Dedifferentiated amniotic fluid mesenchymal stem cell (primary cell): ENCODE data around the gene CITED4.

Experiments
- DNase-seq: peaks from one replicate; pipeline ENCODE4 v3.0.0-alpha.2; 2016; ENCODE audit errors: extremely low spot score

CITED4 gene

DNA sequence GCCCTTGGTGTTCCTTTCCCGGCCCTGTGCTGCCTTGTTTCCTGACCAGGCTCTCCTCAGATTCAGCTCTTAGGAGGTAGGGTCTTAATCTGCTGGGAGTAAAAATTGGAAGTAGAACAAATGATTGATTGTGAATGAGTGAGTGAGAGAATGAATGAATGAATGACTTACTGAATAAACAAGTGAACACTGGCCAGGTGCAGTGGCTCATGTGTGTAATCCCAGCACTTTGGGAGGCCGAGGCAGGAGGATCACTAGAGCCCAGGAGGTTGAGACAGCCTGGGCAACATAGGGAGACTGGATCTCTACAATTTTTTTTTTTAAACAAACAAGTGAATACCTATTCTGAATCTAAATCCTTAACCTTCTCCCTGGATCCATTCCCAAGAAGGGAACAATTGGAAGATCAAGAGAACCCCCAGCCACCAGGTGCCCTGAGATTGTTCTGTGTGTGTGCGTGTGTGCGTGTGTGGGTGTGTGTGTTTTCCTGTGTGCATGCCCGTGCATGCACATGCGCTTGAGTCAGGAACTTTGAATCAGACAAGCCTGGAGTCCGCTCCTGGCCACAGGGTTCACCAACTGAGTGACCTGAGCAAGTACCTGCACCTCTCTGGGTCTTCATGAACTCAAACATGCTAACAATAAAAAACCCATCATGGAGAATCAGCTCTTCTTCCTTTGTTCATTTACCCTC lies 24.3 kb upstream of the CITED4 start:
- no peak for DNase-seq

DNA sequence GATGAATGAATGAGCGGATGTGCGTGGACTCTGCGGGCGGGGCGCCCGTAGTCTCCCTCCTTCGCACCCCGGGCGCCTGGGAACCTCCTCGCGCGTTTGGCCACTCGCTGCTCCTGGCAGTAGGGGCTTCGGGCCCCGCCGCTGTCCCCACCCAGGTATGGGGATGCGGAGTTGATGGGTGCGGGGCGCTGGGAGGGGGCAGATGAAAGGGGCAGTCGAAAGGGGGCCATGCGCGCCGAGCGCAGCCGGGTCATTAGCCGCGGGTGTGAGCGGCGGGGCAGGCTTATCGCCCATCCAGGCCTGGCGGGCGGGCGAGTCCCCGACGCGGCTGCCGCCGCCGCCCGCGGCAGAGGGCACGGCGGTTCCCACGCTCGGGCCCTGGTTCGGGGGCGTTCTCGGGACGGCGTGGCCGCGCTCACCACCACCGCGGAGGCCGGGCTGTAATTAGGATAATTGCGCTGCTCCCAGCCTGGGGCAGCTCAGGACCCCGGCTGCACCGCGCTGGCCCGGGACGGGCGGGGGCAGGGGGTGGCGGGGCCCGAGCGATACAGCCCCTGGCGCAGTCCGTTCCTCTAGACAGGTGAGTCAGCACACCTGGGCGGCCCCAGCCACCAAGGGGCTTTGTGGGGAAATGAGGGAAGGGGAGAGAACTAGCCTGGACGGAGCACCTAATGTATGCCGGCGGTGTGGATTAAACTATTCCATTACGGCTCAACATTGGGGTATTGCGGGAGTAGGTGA lies 22.1 kb upstream of the CITED4 start:
- DNase-seq = no peak

DNA sequence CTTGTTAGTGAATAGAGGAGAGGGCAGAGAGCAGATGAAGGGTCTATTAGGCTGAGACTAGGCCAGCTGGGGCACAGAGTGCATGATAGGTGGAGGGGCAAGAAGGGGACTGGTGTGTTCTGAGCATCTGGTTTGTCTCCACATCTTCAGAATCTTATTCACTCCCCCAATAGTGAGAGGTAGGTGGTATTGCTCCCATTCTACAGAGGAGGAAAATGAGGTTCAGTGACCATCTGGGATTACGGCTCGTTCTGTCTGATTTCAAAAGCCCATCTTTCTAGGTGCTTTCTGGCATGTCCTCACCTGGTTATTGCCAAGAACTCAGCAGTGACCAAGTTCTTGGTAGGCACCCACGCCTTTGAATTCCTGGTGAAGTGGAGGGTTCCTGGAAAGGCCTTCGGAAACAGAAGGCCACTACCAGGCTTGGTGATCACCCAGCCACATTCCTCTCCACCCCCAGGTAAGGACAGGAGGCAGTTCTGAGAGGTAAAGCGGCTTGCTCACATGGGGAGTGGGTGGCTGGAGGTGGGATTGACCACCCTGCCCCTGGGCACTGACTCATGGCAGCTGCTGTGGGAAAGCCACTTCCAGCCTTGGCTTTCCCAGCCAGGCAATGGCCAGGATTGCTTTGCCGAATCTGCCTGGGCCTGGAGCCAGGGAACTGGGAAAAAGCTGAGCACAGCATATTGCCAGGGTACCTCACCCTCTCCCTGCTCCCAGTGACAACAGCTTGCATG lies 18.8 kb upstream of the CITED4 start:
- DNase-seq = no peak

DNA sequence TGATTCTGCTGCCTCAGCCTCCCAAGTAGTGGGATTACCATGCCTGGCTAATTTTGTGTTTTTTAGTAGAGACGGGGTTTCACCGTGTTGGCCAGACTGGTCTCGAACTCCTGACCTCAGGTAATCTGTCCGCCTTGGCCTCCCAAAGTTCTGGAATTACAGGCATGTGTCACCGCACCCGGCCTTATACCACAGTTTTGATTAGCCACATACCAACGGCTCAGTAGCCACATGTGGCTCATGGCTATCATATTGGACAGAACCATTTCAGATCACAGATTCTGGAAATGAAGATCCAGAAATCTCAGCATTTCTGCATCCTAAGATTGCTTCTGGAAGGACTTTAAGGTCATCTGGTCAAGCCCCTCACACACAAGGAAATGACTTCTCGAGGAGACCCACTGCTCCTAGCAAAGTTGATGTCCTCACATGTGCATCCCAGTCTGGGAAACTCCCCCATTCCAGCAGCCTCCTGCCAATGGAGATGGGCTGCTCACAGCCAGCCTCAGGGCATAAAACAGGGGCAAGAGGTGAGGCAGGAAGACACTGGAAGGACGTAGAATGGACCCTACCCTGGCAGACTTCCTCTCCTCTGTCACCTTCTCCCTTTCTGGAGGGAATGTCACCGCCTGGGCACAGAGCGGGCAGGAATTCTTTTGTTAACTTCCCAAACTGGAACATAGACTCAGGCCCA lies 17.5 kb upstream of the CITED4 start:
- DNase-seq = no peak

DNA sequence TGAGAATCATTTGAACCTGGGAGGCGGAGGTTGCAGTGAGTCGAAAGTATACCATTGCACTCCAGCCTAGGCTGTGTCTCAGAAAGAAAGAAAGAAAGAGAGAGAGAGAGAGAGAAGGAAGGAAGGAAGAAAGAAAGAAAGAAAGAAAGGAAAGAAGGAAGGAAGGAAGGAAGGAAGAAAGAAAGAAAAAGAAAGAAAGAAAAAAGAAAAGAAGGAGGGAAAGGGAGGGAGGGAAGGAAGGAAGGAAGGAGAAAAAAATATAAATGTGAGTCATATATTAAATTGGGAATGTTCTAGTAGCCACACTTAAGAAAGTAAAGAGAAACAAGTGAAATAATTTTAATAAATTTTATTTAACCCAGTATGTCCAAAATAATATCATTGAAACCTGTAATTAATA lies 16.7 kb upstream of the CITED4 start:
- no peak for DNase-seq

GRCh38 chr1:40877698-40878097 lies 15.5 kb upstream of the CITED4 start:
- peak; percentile 79 for DNase-seq

DNA sequence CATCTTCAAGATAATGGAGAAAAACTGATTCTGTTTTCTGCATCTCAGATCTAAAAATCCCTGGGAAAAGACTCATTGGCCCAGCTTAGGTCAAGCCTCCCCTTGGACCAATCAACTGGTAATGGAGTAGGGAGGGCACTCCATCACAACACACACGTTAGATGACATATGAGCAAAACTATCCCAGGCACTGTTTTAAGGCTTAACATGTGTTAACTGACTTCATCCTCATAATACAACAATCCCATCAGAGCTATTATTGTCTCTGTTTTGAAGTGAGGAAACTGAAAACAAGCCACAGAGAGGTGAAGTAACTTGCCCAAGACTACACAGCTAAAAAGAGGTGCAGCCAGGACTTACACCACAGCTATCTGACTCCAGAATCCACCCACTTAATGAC lies 14.7 kb upstream of the CITED4 start:
- no peak for DNase-seq

GRCh38 chr1:40876436-40876761 lies 14.2 kb upstream of the CITED4 start:
- no peak for DNase-seq

DNA sequence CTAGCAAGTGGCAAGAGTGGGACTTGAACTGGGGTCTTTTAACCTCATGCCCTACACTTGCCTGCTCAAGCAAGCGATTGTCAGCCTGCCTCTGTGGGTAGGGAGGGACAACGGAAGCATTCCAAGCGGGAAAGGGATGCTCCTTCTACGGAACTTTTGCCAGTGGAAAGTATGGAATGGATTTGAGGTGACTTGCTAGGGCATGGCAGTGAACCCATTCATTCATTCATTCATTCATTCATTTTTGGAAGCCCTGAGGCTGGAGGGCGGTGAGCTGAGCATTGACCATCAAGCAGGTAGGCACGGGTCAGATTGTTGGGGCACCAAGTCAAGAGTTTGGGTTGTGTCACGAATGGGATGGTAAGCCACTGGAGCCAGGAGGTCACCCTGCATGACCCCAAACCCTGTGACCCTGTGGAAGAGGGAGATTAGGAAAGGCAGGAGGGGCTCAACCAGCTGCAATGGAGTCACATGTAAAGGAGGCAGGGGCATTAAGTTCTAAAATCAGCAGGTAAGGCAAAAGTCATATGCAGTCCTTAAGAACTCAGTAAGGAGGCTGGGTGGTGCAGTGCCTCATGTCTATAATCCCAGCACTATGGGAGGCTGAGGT lies 11.8 kb upstream of the CITED4 start:
- no peak for DNase-seq

DNA sequence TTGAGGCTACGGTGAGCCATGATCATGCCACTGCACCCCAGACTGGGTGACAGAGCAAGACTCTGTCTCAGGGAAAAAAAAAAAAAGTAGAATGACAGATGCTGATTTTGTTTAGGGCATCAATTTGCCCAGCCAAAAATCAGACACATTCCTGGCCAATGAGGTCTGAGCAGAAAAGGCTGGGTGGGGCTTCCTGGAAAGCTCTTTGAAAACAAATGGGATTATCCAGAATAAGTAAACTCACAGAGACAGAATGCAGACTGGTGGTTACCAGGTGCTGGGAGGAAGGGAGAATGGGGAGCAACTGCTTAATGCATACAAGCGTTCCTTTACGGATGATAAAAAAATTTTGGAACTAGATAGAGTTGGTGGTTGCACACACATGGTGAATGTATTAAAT lies 10.1 kb upstream of the CITED4 start:
- peak; percentile 15 for DNase-seq

GRCh38 chr1:40870135-40870728 lies 8.1 kb upstream of the CITED4 start:
- no peak for DNase-seq

- no peak for DNase-seq
Measured at GRCh38 chr1:40868051-40868723, 6.0 kb upstream of the CITED4 start.

DNA sequence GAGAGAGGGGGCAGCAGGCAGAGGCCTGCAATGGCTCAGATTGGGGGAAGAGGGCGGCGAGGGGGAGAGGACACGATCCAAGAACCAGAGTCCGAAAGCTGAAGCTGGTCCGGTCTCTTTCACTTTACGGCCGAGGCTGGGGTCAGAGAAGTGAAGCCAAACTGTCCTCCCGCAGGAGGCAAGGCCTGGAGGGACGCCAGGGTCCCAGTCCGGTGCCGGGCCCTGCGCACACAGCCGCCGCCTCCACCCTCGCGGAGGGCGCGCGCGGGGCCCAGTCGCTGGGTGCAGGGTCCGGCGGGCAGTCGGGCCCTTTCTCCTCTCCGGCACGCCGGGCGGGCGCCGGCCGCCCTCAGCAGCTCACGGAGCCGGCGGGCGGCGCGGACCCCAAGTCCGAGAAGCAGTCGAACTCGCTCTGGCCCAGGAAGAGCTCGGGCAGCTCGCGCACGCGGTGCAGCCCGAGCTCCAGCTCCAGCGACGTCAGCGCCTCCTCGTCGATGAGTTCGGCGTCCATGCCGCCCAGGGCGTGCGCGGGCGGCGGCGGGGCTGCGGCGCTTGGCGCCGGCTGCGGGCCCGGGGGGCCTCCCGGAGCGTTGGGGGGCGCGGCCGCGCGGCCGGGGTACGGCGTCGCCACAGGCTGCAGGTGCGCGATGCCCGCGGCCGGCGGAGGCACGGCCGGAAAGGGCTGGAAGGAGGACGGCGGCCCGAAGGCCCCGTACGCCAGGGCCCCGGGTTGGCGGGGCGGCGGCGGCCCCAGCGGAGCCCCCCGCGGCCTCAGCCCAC lies 749 bp downstream of the CITED4 start:
- no peak for DNase-seq

DNA sequence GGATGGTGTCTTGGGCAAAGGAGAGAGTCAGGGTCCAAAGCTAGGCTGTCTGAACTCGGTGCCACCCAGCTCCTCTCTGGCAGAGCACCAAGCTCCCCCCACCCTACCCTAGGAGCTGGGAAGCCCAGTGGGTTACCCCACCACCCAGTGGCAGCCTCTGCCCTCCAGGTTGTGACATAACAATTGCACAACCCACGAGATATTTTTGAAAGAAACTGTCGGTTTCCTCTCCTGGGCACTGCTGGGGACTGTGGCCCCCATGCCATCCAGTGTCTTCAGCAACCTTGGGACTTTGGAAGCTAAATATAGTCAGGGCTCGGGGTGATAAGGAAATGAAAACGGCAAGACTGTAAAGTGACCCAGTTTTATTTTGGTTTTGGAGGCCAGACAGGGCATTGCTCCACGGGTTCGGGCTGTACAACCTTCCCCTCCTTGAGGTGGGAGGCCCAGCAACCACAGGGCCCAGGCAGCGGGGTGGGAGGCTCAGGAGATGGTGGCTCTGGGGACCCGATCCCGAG lies 1.4 kb downstream of the CITED4 start:
- no peak for DNase-seq

DNA sequence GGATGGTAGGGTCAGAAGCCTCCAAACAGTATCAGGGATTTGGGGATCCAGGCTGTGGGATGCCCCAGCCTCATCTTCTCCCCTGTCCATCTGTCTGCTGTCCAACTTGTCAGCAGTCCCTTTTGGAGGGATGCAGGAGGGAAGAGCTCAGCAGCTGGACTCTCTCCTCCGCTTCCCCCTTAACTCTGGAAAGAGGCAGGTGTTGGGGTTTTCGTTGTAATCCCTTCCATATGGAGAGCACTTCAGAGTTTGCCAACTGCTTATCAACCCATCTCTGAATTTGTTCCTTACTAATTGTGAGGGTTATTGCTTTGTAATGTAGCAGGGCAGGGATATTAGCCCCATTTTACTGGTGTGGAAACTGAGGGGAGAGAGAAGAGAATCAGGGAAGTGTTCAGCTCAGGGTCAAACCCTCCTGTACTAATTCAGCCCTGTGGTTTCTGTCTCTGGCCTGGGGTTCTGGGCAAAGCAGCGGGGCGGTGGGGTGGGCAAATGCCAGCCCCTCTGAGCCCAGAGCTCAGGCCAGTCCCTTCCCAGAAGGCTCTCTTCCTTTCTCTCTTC lies 3.2 kb downstream of the CITED4 start:
- no peak for DNase-seq

DNA sequence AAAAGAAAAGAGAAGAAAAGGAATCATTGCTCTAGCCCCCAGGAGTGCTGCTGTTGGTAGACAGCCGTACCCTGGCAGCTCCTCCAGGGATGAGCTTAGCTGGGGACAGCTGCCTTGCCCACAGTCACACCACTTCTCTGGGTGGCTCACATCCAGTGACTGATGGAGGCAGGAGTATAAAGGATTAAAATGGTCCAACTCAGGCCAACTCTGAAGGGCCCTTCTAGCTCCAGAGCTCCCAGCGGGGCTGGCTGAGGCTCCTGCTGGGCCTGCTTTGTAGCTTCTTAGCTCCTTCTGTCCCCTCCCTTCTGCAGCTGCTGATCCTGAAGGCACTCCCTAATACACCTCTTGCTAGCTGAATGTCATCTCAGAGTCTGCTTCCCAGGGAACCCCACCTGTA lies 4.4 kb downstream of the CITED4 start:
- DNase-seq = no peak

GRCh38 chr1:40856656-40857302 lies 5.4 kb downstream of the CITED4 start:
- DNase-seq = no peak

DNA sequence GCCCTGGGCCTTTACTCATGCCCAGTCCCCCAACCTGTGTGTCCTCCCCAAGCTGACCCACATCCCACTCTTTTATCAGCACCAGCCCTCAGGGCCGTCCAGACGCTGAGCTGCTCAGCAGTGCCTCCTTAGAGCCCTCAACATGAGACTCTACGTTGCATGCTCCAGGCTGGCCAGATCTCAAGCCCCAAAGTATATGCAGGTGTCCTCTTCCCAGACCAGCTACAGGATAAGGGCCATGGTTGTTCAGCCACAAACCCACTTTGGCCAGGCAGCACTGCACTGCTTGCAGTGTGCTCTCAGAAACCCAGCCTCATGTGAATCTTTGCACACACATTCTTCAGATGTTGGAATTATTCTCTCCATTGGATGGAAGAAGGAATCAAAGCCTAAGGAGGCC lies 6.0 kb downstream of the CITED4 start:
- no peak for DNase-seq

DNA sequence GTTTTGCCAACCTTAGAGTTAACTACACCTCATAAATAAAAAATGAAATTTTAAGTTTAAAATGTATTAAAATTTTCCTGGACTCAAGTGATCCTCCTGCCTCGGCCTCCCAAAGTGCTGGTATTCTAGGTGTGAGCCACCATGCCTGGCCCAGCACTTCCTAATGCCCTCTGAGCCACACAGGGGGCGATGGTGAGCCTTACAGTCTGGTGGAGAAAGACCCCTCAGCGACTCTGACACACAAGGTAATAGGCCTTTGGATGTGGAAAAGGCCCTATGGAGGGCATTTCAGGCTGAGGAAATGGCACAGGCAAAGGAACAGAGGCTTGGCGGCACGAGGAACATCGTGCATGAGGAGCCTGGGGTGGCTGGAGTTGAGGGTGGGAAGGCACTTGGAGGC lies 6.7 kb downstream of the CITED4 start:
- no peak for DNase-seq
